Activated CD4-positive, alpha-beta T cell treated with anti-CD3 and anti-CD28 coated beads, Interleukin-2, amount 50 U/mL, for 4 hours (primary cell): ENCODE measurements around the gene ADARB2.

Source experiments
- DNase-seq, 2 experiments: peaks; one replicate each; pipeline ENCODE4 v3.0.0-alpha.2; 2020

The ADARB2 gene

DNA sequence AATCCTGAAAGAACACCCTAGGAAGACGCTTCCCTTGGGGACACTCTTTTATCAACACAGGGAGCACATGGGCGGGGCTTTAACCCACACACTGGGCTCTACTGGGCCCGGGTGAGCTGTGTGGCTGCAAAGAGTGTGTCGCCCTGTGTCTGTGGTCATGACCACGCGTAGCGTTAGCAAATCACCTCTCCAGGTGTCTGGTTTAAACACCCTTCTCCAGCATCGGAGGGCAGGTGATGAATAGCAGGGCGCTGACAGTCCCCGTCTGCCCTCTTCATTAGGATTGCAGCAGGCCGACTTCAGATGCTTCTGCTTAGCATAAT, 127.7 kb downstream of the ADARB2 start:
- DNase-seq: no peak

- DNase-seq: no peak
These were observed 128.3 kb downstream of the ADARB2 start for GRCh38 chr10:1608851-1609647.

DNA sequence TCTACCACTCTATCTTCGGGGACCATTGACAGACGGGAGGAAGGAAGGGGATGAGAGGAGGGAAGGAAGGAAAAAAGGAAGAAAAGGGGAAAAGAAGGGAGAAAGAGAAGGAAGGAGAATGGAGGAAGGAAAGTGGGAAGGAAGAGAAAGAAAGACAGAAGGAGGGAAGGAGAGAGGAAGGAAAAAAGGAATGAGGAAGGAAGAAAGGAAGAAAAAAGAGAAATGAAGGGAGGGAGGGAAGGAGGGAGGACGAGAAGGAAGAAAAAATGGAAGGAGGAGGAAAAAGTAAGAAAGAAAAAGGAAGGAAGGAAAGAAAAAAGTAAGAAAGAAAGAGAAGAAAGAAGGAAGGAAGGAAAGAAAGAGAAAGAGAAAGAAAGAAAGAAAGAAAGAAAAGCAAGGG, 128.9 kb downstream of the ADARB2 start:
- DNase-seq: no peak

GRCh38 chr10:1607466-1607865, 129.9 kb downstream of the ADARB2 start:
- DNase-seq: no peak

DNA sequence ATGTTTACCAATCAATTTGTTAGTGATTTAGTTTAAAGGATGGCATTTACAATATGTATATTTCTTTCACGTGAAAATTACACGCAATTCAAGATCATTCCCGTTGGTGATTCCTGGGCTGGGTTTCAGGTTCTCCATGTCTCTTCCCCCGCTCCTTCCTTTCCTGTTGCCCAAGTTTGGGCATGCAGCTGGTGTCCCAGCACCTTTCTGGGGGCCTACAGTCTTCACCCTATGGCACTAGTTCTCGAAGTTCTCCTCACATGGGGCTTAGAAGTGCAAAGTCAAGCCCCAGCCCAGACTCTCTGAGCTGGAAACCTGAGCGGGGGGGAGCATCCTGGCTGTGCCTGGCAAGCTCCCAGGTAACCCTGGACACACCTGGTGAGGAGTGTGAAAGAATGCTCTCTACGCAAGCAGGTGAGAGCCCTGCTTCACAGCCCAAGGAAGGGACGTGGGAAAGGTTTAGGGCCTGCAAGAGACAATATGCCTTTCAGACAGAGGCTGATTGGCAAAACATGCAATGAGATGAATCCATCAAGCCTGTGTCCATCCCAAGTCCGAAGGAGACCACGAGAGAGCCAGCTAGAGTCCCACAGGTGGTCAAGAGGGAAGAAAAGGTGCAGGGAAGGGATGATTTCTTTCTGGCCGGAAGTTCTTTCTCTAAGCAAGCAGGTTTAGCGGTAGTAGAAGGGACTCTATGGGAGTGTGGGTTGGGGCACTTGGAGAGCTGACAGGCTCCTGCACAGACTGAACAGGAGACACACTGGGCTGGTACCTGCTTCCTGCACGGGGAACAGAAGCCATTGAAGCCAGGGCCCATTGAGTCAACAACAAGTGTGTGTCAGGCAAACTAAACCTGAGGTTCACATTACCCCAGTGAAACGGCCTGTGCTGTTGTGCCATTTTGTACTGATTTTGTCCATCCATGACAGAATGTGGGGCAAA, 131.1 kb downstream of the ADARB2 start:
- no peak for DNase-seq

- DNase-seq: no peak
These were observed 132.2 kb downstream of the ADARB2 start for GRCh38 chr10:1605121-1605520.

DNA sequence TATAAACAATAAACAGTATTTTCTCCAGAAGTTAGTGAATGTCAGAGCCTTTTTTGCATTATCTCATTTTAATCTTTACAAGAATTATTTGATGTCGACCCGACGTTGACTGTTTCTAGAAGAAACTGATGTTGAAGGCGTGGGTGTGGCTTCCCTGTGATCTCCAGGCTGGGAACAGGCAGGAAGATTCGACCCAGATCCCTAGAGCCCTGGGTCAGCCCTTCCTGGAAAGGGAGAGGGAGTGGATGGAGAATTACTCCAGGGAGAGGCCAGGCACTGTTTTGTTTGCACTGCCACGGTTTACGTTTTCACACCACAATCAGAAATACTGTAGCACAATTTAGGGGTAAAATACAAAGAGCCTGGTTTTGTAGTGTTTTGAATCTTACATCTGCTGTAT, 133.1 kb downstream of the ADARB2 start:
- no peak for DNase-seq

DNA sequence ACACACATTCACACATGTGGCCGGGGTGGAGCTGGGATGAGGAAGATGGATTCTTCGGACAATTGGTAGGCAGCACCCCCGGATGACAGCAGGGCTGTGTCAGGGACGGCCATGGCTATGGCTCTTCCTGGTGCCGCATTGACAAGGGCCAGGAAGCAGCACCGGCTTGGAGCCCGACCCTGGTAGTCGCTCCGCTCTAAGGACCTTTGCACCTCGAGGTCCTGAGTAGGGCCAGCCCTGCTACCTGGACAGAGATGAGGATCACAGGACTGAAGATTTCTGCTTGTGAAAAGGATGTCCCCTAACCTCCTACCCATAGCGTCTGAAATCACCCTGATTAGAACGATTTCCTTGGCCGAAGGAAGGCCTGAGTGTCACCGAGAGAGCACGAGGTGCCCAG, 134.1 kb downstream of the ADARB2 start:
- DNase-seq: no peak

DNA sequence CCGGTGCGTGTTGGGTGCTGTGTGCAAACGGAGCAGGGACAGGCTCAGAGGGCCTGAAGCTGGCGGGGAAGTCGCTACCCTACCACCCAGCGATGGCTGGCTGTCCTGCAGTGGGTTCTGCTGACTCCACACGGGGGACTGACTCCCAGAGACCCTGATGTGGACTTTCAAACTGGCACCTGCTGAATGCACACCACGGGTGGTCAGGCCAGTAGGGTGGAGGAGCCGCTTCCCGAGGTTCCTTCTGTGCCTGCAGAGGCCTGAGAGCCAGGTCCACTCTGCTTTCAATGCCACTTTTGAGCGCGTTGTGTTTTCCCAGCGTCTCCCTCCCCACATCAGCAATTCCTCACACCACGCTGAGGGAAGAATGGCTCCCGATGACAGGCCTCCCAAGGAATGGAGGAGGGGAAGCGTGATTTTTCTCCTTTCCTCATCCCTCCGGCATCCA, 135.3 kb downstream of the ADARB2 start:
- DNase-seq: no peak

DNA sequence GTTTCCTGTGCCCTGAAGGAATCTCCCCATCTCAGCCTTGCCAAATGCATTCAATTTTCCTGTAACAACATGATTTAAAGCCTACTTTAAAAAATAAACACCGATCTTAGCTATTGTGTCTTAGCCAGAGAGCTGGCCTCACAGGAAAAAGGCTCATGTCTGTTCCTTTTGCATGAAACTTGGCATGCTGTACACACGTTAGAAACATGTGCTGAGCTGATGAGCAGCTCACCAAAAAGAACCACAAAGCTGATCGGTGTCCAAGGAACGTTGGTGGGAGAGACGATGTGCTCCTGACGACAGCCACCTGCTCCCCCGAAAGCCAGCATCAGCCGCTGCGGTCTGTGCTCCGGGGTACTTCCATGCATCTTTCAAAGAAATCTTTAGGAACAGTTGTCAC, 135.9 kb downstream of the ADARB2 start:
- DNase-seq: no peak

GRCh38 chr10:1600861-1601260, 136.5 kb downstream of the ADARB2 start:
- no peak for DNase-seq

DNA sequence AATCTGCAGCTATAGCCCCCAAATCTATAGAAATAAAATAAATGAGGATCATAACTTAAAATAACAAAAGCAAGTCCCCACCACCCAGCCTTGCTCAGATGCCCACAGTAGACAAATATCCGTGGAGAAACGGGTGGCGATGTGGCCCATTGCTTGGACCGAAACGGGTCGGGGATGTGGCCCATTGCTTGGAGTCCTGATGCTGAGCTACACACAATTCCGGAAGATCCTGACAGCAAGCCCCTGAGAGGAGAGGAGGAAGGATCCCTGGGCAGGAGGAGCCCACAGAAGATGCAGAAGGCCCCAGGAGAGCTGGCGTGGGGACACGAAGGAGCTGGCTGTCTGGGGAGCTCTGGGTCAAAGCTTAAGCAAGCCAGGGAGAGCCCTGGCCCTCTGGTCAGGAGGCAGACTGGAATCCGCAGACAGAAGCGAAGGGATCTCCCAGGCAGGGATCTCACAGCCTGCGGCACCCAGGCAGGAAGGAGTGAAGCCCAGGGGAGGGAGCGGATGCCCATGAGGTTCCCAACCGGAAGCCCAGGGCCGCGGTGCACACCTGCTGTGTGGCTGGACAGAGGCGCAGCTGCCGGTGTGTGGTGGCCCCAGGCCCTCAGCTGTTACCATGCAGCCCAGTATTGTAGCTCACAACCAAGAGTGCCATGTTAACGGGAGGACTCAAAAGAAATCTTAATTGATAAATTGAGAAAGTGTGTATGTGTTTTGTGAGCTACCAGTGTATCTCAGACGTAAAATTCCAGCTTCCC, 138.8 kb downstream of the ADARB2 start:
- no peak for DNase-seq

DNA sequence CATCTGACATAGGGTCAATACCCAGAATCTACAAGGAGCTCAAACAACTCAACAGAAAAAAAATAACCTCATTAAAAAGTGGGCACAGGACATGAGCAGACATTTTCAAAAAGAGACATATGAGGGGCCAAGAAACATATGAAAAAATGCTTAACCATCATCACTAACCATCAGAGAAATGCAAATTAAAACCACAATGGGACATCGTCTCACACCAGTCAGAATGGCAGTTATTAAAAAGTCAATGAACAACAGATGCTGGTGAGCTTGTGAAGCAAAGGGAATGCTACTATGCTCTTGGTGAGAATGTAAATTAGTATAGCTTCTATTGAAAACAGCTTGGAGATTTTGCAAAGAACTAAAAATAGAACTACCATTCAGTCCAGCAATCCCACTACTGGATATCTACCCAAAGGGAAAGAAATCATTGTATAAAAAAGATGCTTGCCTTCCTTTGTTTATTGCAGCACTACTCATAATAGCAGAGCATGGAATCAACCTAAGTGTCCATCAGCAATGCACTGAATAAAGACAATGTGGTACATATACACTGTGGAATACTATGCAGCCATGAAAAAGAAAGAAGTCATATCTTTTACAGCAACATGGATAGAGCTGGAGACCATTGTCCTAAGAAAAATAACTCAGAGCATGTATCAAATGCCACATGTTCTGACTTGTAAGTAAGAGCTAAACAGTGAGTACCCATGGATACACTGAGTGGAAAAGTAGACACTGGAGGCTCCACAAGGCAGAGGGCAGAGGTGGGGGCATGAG, 139.8 kb downstream of the ADARB2 start:
- DNase-seq: no peak

- no peak for DNase-seq
These were observed 140.7 kb downstream of the ADARB2 start for GRCh38 chr10:1596482-1597099.

DNA sequence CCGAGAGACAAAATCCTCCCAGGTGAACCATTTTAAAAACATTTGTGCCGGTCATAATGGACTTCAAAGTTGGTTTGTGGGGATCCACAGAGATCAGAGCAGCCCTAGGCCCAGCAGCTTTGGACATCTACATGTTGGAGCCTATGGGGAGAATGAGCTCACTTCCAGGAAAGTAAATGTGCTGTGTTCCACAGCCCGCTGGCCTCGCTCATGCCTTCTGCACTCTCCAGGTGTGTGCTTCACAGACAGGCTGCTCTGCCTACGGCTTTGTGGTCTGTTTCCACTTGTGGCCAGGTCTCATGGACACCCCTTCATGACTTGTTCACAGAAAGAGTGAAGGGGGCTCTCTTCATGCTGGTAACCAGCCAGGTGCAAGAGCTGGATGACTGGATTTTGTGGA, 141.6 kb downstream of the ADARB2 start:
- DNase-seq: no peak

GRCh38 chr10:1595242-1595600, 142.1 kb downstream of the ADARB2 start:
- no peak for DNase-seq

- no peak for DNase-seq
These were observed 142.7 kb downstream of the ADARB2 start for GRCh38 chr10:1594372-1595241.

GRCh38 chr10:1591742-1592141, 145.6 kb downstream of the ADARB2 start:
- no peak for DNase-seq

- DNase-seq: no peak
These were observed 146.3 kb downstream of the ADARB2 start for GRCh38 chr10:1591045-1591444.

GRCh38 chr10:1589257-1589656, 148.1 kb downstream of the ADARB2 start:
- DNase-seq: no peak

DNA sequence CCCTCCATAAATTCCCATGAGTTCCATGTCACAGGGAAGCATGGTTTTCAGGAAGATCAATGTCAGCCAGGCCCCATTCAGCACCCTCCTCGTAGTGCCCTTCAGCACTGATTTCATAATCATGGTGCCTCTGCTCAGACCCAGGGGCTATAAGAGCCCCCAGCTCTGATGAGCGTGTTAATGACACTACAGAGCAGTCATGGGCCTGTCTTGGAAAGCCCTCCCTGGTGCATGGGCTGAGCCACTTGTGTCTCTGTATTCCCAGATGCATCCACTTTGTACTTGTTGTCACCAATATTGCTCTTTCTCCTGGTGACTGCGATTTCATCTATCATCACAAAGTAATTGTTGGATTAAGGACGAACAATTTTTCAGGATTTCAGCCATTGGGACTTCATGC, 154.6 kb downstream of the ADARB2 start:
- DNase-seq: no peak
